Kidney epithelial cell (primary cell): ENCODE measurements around the gene GTF2I. TPM values are rescaled to one million over a fixed set of nuclear protein-coding genes. Genes with fewer than 3 reads are reported as not detected.
"Not testable (repeated sequence)": the region's sequence is repeated elsewhere in the genome, so short reads cannot be mapped to it uniquely, and the experiment has no call there.

ENCODE experiments used
- DNase-seq: peaks from one replicate; pipeline ENCODE4 v3.0.0-alpha.2; 2010; ENCODE audit warnings: low read depth
- H3K27me3 ChIP-seq: 2 replicates; pipeline ENCODE4 v1.6.0; 2011; ENCODE audit warnings: low read length; ENCODE audit not compliant: control insufficient read depth, insufficient read depth
- H3K36me3 ChIP-seq: 2 replicates; pipeline ENCODE4 v1.5.1; 2011; ENCODE audit warnings: low read length; ENCODE audit not compliant: control insufficient read depth, insufficient read depth
- H3K4me3 ChIP-seq: 2 replicates; pipeline ENCODE4 v1.5.1; 2011; ENCODE audit warnings: low read depth, mild to moderate bottlenecking, control low read depth, low read length
- total RNA-seq: library from RNA; depleted of rRNA; stranded (reverse); fragments of >200 nt; gene quantifications from 2 replicates; pipeline ENCODE4 v1.2.3, GENCODE V29; 2015

The GTF2I gene
- total RNA-seq, 1 donor from 2014 or later, result 129 TPM

DNA sequence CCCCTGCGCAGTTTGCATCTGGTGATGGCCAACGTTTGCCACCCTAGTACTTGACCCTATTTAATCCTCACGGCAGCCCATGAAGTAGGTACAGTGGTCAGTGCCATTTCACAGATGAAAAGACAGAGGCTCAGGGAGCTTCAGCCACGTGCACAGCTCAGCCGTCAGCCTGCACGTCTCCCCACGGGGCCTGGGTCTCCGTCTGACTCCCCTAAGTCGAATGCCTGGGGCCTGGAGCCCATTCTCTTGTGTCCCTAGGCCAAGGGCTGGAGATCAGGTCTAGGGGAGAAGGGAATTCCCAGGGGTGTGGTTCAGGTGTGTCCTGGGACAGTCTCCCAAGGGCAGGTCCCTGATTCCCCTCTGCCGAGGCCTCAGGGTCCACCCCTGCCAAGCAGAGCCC is 109.5 kb downstream of the GTF2I start:
- DNase-seq, H3K4me3 ChIP-seq, H3K36me3 ChIP-seq, H3K27me3 ChIP-seq: not testable (repeated sequence)

DNA sequence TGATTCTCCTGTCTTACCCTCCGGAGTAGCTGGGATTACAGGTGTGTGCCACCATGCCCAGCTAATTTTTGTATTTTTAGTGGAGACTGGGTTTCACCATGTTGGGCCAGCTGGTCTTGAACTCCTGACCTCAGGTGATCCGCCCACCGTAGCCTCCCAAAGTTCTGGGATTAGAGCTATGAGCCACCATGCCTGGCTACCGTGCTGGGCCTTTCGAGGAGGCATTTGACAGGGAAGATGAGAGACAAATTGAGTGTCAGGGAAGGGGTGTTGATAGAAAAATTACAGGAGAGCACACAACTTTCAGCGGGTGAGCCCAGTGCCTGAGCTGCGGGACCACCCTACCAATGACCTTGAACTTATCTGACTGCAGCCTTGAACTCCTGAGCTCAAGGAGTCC is 112.5 kb downstream of the GTF2I start:
- not testable (repeated sequence) for H3K36me3 ChIP-seq, H3K4me3 ChIP-seq, H3K27me3 ChIP-seq, DNase-seq

DNA sequence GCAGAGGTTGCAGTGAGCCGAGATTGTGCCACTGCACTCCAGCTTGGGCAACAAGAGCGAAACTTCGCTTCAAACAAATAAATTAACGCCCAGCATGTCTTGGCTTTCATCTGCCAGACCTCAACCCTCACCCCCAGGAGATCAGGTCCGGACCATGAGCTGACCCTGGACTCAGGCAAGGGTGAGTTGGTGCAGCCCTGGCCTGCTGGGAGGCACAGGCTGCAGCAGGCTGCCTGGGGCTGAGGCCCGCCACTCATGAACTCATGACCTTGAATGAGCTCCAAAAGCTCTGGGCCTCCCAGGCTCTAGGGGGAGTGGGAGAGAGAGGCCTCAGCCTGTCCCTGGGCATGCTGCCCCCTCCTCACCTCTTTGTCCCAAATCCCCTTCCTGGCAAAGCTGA is 114.6 kb downstream of the GTF2I start:
- not testable (repeated sequence) for H3K36me3 ChIP-seq, H3K27me3 ChIP-seq, H3K4me3 ChIP-seq, DNase-seq

DNA sequence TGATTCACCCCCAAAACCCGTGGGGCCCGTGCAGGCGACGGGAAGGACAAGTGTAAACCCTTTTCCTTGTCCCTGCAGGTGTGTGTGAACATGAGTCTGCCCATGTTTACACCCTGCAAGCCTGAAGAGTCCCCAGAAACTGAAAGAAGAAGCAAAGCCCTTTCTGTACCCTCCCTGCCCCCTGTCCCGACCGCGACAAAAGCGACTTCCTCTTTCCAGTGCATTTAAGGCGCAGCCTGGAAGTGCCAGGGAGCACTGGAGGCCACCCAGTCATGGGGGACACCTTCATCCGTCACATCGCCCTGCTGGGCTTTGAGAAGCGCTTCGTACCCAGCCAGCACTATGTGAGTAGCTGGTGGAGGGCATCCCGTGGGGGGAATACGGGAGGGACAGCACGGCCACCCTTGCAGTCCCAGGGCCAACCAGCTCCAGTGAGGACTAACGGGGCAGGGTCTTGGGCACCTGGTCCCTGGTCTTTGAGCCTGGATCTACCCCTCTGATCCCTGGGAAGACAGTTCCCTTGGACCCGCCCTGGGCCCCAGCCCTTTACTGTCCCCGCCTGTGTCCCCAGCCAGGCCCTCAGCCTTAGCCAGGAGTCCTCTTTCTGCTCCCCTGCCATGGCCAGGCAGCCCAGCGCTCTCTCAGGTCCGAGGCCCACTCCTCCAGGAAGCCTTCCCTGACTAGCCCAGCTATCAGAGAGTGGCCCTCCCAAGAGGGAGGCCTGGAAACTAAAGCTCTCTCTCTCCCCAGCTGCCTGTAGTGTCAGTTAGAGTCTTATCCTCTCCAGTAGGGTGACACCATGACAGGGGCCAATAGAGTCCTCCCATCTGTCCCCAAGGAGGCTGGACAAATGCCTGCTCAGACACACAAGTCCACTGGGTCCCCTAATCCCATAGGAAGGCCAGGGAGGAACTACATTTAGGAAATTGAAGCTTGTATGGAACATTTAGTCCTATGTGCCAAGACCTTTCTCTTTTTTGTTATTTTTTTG is 116.5 kb downstream of the GTF2I start, which contains the start of gene NCF1:
Gene NCF1 (plus strand): TSS at position 252 of the 991 bp plus-strand sequence. CDS start 21 bp downstream, at position 273.
- H3K36me3 ChIP-seq, DNase-seq, H3K4me3 ChIP-seq, H3K27me3 ChIP-seq: not testable (repeated sequence)

DNA sequence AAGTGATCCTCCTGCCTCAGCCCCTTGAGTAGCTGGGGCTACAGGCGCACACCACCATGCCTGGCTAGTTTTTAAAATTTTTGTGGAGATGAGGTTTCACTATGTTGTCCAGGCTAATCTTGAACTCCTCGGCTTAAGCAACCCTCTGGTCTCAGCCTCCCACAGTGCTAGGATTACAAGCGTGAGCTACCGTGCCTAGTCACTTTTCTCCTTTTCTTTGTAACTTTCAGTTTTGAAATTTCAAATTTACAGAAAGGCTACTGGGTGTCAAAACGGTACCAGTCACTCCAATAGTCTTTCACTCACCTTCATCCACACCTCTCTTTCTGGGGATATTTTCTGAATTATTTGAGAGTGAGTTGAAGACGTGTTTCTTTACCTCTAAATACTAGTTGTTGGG is 117.6 kb downstream of the GTF2I start:
- H3K36me3 ChIP-seq, H3K4me3 ChIP-seq, DNase-seq, H3K27me3 ChIP-seq: not testable (repeated sequence)

DNA sequence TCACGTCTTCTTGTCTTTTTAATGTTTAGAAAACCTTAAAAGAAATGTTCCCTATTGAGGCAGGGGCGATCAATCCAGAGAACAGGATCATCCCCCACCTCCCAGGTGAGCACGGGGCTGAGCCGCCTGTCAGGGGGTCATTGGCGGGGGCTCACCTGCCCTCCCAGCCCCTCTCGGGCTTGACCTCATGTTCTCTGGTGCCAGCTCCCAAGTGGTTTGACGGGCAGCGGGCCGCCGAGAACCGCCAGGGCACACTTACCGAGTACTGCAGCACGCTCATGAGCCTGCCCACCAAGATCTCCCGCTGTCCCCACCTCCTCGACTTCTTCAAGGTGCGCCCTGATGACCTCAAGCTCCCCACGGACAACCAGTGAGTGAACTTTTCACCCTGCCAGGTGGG is 121.5 kb downstream of the GTF2I start:
- H3K36me3 ChIP-seq, H3K4me3 ChIP-seq, DNase-seq: not testable (repeated sequence)

DNA sequence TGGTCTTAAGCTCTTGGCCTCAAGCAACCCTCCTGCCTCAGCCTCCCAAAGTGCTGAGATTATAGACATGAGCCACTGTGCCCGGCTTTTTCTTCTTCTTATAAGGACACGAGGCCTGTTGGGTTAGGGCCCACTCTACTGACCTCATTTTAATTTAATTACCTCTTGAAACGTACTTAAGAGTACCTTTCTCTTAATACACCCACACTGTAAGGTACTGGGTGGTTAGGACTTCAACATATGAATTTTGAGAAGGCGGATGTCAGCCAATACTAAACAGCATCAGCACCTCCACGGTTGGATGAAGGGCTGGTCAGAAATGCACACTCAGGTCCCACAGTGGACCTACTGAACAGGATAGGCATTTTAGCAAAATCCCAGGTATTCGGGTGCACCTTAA is 124.2 kb downstream of the GTF2I start:
- H3K27me3 ChIP-seq, H3K36me3 ChIP-seq, H3K4me3 ChIP-seq, DNase-seq: not testable (repeated sequence)

More for the DNA sequence above, 121.5 kb downstream of the GTF2I start:
- not testable (repeated sequence) for H3K27me3 ChIP-seq

DNA sequence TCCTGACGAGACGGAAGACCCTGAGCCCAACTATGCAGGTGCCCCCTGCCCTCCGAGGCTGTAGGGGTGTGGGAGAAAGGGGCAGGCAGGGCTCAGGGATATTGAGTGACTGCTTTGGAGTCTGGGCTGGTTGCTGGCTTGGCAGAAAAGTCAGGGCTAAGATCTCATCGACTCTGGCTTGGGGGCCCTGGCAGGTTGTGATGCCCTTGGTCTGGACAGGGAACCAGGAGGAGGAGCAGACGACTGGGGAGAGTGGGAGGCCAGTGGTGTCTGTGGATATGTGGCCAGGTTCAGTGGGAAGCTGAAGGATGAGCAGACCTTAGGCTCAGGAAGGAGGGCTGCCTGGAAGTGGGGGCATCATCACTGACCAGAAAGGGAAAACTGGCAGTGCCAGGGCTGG is 126.1 kb downstream of the GTF2I start:
- not testable (repeated sequence) for H3K27me3 ChIP-seq, H3K36me3 ChIP-seq, DNase-seq

DNA sequence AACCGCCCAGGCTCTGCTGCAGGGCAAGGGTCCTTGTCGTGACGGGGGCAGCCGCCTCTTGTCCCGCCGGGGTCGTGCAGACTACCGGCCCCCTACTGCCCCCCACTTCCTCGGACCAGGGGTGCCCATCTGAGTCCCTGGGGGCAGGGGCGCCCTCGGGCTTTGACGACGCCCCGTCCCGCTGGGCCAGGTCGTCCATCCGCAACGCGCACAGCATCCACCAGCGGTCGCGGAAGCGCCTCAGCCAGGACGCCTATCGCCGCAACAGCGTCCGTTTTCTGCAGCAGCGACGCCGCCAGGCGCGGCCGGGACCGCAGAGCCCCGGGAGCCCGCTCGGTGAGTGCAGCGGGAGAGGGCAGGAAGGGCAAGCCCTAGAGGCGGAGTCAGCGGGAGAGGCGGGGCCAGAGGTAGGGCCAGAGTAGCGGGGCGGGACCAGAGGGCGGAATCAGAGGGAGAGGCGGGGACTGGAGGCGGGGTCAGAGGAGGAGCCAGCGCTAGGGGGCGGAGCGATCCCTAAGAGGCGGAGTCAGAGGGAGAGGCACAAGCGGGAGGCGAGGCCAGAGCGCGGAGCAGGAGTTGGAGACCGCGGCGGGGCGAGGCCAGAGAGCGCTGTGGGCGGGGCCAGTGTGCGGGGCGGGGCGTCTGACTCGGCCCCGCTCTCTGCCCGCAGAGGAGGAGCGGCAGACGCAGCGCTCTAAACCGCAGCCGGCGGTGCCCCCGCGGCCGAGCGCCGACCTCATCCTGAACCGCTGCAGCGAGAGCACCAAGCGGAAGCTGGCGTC is 131.0 kb downstream of the GTF2I start:
- peak overlapping the region; percentile 28 for H3K4me3 ChIP-seq
- DNase-seq, result peak; percentile 0

More for the DNA sequence above, 126.1 kb downstream of the GTF2I start:
- not testable (repeated sequence) for H3K4me3 ChIP-seq

DNA sequence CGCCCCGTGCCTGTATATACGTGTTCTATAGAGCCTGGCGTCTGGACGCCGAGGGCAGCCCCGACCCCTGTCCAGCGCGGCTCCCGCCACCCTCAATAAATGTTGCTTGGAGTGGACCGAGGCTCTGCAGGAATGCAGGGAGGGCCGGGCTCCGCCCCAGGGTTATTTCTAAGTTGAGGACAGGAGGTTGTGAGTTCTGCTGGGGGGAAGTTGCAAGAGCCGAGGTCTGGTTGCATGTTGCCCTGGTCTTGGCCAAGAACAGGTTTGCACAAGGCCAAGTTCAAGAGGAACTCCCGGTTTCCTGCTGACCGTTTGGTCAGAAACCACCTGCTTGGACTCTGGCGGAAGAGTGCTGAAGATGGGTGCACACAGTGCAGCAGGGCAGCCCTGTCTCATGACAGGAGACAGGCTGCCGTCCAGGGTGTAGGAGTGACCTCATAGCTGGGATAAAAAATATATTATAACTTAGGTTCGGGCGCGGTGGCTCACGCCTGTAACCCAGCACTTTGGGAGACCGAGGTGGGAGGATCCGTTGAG is 131.8 kb downstream of the GTF2I start:
- H3K27me3 ChIP-seq, DNase-seq, H3K4me3 ChIP-seq, H3K36me3 ChIP-seq: not testable (repeated sequence)

More for the DNA sequence above, 131.0 kb downstream of the GTF2I start:
- not testable (repeated sequence) for H3K27me3 ChIP-seq, H3K36me3 ChIP-seq

DNA sequence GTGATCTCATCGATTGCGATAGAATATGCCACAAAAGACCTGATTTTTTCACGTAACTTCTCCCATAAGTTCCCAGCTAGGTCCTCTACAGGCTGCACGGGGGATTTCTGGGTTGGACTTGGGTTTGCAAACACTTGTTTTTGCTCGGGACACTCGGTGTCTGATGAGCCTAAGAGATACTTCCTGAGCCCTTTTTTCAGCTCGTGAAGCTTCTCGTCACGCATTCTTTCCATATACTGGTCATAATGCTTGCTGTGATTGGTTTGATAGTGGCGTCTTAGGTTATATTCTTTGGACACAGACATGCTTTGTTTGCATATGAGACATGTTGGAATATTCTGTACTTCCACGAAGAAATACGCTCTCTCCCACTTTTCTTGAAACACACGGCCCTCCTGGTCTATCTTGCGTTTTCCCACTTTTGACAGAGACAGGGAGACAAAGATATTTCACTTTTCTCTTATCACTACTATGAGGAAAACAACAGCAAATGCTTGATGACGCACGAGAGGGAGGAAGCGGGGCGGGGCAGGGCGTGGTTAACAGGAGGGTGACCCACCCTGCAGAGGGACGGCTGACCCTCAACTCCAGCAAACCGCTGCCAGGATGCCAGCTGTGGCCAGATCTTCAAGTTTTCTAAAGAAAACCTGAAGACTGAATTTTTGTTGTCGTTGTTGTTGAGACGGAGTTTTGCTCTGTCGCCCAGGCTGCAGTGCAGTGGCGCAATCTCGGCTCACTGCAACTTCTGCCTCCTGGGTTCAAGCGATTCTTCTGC is 140.5 kb downstream of the GTF2I start:
- not testable (repeated sequence) for H3K4me3 ChIP-seq, H3K27me3 ChIP-seq, H3K36me3 ChIP-seq, DNase-seq

DNA sequence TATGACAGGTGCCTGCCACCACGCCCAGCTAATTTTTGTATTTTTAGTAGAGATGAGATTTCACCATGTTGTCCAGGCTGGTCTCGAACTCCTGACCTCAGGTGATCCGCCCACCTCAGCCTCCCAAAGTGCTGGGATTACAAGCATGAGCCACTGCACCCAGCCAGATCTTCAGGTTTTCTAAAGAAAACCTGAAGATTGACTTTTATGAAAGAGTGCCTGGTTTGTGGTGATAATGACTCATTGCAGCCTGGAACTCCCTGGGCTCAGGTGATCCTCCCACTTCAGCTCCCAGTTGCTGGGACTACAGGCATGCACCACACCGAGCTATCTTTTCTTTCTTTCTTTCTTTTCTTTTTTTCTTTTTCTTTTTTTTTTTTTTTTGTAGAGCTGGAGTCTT is 141.1 kb downstream of the GTF2I start:
- H3K27me3 ChIP-seq, H3K4me3 ChIP-seq, DNase-seq, H3K36me3 ChIP-seq: not testable (repeated sequence)
